ENCODE data around the gene STIM2.

Gene STIM2

DNA sequence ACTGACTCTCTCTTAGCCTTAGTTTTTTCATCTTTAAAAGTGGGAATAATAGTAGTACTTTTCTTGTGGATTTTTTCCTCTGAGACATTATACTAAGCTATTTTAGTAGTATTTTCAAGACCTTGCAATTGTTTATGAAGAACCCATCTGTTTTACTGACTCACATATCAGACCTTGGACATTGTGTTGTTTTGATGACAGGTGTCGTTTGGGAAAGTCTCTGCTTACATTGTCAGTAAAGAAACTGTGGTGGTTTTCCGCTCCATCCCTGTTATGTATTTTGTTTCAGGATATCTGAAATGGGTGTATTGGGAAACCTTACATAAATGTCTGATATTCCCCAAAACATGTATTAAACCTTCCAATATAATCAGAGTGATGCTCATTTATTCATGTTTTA, 92.2 kb downstream of the STIM2 start:
- no peak for TF ChIP-seq ZFX (IDR thresholded peaks at IDR 0.05; ENCODE audit: borderline replicate concordance)
- TF ChIP-seq, protein P1, sequence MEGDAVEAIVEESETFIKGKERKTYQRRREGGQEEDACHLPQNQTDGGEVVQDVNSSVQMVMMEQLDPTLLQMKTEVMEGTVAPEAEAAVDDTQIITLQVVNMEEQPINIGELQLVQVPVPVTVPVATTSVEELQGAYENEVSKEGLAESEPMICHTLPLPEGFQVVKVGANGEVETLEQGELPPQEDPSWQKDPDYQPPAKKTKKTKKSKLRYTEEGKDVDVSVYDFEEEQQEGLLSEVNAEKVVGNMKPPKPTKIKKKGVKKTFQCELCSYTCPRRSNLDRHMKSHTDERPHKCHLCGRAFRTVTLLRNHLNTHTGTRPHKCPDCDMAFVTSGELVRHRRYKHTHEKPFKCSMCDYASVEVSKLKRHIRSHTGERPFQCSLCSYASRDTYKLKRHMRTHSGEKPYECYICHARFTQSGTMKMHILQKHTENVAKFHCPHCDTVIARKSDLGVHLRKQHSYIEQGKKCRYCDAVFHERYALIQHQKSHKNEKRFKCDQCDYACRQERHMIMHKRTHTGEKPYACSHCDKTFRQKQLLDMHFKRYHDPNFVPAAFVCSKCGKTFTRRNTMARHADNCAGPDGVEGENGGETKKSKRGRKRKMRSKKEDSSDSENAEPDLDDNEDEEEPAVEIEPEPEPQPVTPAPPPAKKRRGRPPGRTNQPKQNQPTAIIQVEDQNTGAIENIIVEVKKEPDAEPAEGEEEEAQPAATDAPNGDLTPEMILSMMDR (IDR thresholded peaks at IDR 0.05), result no peak
- no peak overlapping the region for H3K27ac ChIP-seq

- TF ChIP-seq, protein P1 (IDR thresholded peaks at IDR 0.05), result no peak
- no peak for TF ChIP-seq ZFX (IDR thresholded peaks at IDR 0.05; ENCODE audit: borderline replicate concordance)
- H3K27ac ChIP-seq, result no peak overlapping the region
These were observed 92.7 kb downstream of the STIM2 start for GRCh38 chr4:26953366-26953765.

DNA sequence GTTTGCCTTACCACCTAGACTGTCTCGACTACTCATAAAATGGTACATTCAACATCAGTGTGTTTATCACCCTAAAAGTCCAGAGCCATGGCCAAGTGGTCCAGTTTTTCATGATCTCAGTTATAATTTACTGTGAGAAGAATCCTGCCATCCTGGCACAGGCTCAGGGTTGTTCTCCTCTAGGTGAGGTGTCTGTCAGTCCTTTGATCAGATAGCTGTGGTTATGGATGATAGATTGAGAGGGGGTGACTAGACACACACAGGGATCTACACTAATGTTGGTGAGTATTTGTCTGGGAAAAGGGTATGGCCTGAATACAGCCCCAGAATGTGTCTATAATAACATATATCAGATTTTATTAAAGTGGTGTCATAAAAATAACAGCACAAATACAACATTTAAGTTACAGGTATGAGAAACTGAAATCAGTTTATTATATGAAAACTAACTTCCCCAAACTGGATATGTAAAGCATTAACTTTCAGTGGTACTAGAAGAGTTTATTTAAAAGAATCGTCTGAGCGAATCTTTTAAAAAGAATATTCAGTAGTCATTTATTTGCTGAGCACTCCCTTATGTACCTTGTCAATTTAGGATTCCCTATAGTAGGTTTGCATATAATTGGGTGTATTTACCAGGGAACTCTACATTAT, 93.3 kb downstream of the STIM2 start:
- no peak for TF ChIP-seq ZFX (IDR thresholded peaks at IDR 0.05; ENCODE audit: borderline replicate concordance)
- TF ChIP-seq, protein P1 (IDR thresholded peaks at IDR 0.05), result no peak
- H3K27ac ChIP-seq, result no peak overlapping the region

DNA sequence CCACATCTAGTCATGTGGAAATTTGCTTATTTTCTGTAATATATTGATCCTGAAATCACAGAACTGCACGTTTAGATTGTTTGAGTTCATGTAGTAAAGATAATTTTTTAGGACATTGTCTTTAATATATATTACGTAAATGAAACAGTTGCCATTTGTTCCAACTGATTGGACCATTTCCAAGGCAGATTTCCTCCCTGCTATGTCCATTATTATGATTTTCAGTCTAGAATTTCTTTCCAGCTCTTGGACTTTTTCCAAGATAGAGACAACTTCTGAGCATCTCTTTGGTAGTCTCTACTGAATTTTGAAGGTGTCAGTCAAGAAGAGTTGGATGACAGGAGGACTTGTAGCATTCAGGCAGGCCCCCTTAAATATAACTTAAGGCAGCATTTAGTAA, 94.6 kb downstream of the STIM2 start:
- no peak for TF ChIP-seq ZFX (IDR thresholded peaks at IDR 0.05; ENCODE audit: borderline replicate concordance)
- TF ChIP-seq, protein P1 (IDR thresholded peaks at IDR 0.05), result no peak
- no peak overlapping the region for H3K27ac ChIP-seq

DNA sequence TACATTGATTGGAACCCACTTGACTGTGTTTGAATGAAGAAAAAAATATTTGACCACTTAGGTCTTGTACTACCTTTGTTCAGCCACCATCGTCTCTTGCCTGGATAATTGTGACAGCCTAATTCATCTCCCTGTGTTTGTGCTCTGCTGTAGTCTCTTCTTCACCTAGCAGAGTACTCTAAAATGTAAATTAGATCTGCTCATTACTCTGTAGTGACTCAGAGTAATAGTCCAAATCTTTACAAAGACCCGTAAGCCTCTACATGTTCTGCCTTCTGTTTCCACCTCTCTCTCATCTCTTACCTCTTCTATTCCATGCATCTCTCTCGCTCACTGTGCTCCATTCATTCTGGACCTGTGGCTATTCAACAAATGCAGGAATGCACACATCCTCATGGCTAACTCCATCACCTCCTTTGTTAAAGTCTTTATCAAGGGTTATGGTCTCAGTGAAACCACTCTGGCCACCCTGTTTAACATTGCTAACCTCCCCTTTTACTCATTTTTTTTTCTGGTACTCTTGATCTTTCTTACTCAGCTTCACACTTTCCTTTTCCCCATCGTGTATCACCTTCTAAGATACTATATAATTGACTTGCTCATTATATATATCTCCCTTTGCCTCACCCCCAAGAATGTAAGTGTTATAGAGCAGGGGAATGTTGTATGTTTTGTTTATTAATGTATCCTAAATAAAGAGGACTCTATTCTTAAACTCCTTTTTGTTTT, 98.4 kb downstream of the STIM2 start:
- H3K27ac ChIP-seq, result no peak overlapping the region
- no peak for TF ChIP-seq ZFX (IDR thresholded peaks at IDR 0.05; ENCODE audit: borderline replicate concordance)
- TF ChIP-seq, protein P1 (IDR thresholded peaks at IDR 0.05), result no peak

- H3K27ac ChIP-seq, result no peak overlapping the region
- no peak for TF ChIP-seq ZFX (IDR thresholded peaks at IDR 0.05; ENCODE audit: borderline replicate concordance)
- TF ChIP-seq, protein P1 (IDR thresholded peaks at IDR 0.05), result no peak
These were observed 99.0 kb downstream of the STIM2 start for GRCh38 chr4:26959654-26960047.

- no peak overlapping the region for H3K27ac ChIP-seq
- no peak for TF ChIP-seq ZFX (IDR thresholded peaks at IDR 0.05; ENCODE audit: borderline replicate concordance)
- TF ChIP-seq, protein P1 (IDR thresholded peaks at IDR 0.05), result no peak
These were observed 102.1 kb downstream of the STIM2 start for GRCh38 chr4:26962720-26963119.

Measured in 22Rv1 (cell line).